Measurements from ENCODE around the gene FRMD4A.

FRMD4A gene

DNA sequence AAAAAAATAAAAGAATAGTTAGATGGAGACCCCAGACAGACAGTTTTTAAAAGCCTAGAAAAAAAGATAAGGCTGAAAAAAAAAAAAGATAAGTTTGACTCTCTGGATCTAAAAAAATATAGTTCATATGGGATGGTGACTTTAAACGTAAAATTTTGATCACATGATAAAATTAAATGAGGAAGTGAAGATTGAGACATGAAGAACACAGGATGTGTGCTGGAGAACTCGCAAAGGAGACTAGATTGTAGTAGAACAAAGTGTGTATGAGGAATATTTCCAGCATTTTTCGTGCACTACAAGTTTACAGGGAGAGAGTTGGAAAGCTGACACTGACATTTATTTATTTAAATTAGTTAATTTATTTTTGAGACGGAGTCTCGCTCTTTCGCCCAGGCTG is 457.5 kb downstream of the FRMD4A start:
- FAIRE-seq (no peak), DNase-seq (ENCODE audit: insufficient read length, low spot score) (no peak)
- TF ChIP-seq, protein P1, sequence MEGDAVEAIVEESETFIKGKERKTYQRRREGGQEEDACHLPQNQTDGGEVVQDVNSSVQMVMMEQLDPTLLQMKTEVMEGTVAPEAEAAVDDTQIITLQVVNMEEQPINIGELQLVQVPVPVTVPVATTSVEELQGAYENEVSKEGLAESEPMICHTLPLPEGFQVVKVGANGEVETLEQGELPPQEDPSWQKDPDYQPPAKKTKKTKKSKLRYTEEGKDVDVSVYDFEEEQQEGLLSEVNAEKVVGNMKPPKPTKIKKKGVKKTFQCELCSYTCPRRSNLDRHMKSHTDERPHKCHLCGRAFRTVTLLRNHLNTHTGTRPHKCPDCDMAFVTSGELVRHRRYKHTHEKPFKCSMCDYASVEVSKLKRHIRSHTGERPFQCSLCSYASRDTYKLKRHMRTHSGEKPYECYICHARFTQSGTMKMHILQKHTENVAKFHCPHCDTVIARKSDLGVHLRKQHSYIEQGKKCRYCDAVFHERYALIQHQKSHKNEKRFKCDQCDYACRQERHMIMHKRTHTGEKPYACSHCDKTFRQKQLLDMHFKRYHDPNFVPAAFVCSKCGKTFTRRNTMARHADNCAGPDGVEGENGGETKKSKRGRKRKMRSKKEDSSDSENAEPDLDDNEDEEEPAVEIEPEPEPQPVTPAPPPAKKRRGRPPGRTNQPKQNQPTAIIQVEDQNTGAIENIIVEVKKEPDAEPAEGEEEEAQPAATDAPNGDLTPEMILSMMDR (IDR thresholded peaks at IDR 0.05; ENCODE audit: insufficient read depth, missing control alignments), result no peak

DNA sequence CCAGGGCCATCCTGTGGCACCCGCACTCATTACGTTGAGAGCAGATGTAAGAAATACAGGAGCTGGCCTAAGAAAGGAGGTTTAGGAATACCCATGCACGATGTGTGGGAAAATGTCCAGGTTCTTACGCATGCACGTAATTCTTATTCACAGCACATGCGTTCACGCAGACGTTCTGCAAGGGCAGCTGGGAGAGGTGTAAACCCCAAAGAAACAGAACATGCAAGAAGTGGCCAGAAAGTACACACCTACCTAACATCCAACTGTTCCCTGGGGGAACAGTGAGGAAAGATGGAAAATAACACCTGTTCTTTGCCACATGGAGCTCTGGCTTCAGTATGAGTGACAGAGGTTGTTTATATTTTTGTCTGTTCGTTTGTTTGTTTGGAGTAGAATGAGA is 458.3 kb downstream of the FRMD4A start:
- TF ChIP-seq, protein P1 (IDR thresholded peaks at IDR 0.05; ENCODE audit: insufficient read depth, missing control alignments), result no peak
- no peak for FAIRE-seq
- no peak for DNase-seq (ENCODE audit: insufficient read length, low spot score)

DNA sequence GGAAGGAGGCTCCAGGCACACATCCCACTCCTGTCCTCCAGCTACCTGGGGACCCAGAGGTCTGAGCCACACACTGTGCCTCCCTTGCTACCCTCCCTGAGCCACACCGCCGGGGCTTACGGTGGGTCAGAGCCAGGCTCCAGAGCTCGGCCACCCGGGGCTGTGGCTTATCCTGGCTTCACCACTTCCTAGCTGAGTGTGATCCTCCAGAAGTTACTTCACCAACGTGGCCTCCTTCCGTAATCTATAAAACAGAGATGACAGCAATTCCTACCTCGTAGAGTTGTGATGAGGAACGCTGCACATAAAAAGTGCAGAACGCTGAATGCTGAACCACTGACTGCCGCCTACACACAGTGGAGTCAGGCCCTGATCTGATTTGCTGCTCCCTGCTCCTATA is 458.9 kb downstream of the FRMD4A start:
- DNase-seq (ENCODE audit: insufficient read length, low spot score) (no peak), FAIRE-seq (no peak)
- TF ChIP-seq, protein P1 (IDR thresholded peaks at IDR 0.05; ENCODE audit: insufficient read depth, missing control alignments), result no peak

DNA sequence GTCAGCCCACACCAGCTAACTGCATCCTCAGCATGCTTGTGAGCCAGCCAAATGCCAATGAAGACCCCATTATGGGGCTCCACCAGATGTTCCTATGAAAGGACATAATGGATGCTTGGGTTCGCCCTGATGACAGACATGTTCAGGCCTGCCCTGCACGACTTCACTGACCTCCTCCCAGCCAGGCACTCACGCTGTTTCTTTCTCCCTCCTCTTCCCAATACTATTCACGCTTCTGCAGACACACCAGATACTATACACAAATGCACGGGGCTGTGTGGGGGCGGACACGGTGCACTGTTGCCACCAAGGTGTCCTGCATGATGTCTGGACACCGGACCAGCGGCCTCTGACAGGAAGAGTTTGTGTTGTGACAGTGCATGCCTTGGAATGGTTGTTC is 459.7 kb downstream of the FRMD4A start:
- FAIRE-seq (no peak), DNase-seq (ENCODE audit: insufficient read length, low spot score) (no peak)
- TF ChIP-seq, protein P1 (IDR thresholded peaks at IDR 0.05; ENCODE audit: insufficient read depth, missing control alignments), result no peak

DNA sequence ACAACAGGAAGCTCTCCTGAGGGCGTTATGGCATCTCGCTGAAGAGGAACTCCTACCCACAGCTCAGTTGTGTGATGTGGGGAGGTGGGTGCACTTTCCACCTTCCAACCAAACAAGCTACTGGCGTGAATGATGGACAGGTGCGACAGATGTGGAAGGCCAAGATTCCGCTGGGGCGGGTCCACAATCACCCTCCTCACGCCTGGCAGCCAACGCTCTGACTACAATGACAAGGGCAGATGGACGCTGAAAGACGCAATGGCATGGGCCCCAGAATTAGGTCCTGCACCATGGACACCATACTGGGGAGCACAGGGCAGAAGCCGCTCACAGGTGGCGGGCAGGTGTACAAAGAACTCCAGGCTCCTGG is 461.4 kb downstream of the FRMD4A start:
- TF ChIP-seq, protein P1 (IDR thresholded peaks at IDR 0.05; ENCODE audit: insufficient read depth, missing control alignments), result no peak
- FAIRE-seq (no peak), DNase-seq (ENCODE audit: insufficient read length, low spot score) (no peak)

DNA sequence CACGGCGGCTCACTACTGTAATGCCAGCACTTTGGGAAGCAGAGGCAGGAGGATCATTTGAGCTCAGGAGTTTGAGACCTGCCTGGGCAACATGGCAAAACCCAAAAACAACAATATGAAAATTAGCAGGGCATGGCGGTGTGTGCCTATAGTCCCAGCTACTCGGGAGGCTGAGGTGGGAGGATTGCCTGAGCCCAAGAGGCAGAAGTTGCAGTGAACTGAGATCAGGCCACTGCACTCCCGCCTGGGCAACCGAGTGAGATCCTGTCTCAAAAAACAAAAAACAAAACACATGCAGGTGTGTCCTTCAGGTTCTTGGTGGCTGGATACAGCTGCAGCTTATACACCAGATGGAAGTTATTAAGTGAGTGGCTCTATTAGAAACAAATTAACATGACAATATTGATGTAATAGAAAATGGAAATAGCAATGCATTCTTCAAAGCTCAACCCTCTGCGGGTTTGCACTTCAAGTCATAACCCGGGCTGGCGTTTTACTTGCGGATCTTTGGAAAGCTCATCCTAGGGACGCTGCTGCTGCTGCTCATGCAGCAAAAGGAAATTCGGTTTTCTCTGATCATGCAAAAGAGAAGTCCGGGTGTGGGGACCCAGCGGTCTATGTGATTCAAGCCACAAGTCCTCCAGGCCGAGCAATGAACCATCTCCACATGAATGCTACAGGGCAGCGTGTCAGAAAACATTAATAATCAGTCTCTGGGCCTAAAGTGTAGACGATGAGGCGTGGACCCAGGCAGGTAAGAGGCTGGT is 462.0 kb downstream of the FRMD4A start:
- DNase-seq (ENCODE audit: insufficient read length, low spot score) (no peak), FAIRE-seq (no peak)
- TF ChIP-seq, protein P1 (IDR thresholded peaks at IDR 0.05; ENCODE audit: insufficient read depth, missing control alignments), result no peak

DNA sequence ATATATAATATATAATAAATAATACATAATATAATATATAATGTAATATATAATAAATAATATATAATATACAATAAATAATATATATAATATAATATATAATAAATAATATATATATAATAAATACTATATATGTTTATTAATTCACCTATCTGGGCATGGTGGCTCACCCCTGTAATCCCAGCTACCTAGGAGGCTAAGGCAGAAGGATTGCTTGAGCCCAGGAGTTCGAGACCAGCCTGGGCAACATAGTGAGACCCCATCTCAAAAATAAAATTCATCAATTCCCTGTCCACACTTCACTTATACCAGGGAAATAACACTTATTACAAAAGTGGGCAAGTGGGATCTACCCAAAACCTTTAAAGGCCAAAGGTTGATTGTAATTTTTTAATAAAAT is 462.9 kb downstream of the FRMD4A start:
- TF ChIP-seq, protein P1 (IDR thresholded peaks at IDR 0.05; ENCODE audit: insufficient read depth, missing control alignments), result no peak
- DNase-seq (ENCODE audit: insufficient read length, low spot score) (no peak), FAIRE-seq (no peak)

Data from D721Med (cell line).